H1 (cell line): ENCODE results near the gene C12orf76. TPM values are rescaled to one million over a fixed set of nuclear protein-coding genes. Genes with fewer than 3 reads are reported as not detected.

Experiments used
- CTCF ChIA-PET: fragments of 300-600 bp; sonication (Branson Sonifier 250); formaldehyde crosslinking; loops from one replicate; lab custom pipeline; 2021; ENCODE audit not compliant: partially characterized antibody; lab: Charles Lee
- POLR2A ChIA-PET: fragments of 300-600 bp; sonication (Branson Sonifier 250); formaldehyde crosslinking; loops from one replicate; lab custom pipeline; 2021; ENCODE audit warnings: inconsistent platforms; ENCODE audit not compliant: partially characterized antibody; lab: Charles Lee
- DNase-seq, 2 experiments: peaks; one replicate each; pipeline versions ENCODE4 v3.0.0 to v3.0.0-alpha.2; 2010 to 2022; ENCODE audit warnings: low spot score in 2 of 2, low read depth in 1 of 2, mixed read lengths in 1 of 2
- FAIRE-seq: peaks from 2 replicates; lab custom pipeline; 2011; peaks lifted over from hg19 to GRCh38; lab: Jason Lieb, UNC
- H2AFZ ChIP-seq: 2 replicates; pipeline ENCODE4 v1.8.1; 2012; ENCODE audit warnings: low read length, inconsistent platforms
- H2AK5ac ChIP-seq: 2 replicates; pipeline ENCODE4 v1.6.1; 2013; ENCODE audit warnings: low read depth, low read length
- H2BK120ac ChIP-seq: replicated peaks from 2 replicates; pipeline ENCODE3; 2013; ENCODE audit warnings: low read depth, low read length, inconsistent platforms
- H2BK12ac ChIP-seq: 2 replicates; pipeline ENCODE4 v1.6.1; 2013; ENCODE audit warnings: low read depth, low read length
- H2BK15ac ChIP-seq: 2 replicates; pipeline ENCODE4 v1.6.1; 2013; ENCODE audit warnings: low read length
- H2BK20ac ChIP-seq: 2 replicates; pipeline ENCODE4 v1.6.1; 2013; ENCODE audit warnings: low read length
- H2BK5ac ChIP-seq: 2 replicates; pipeline ENCODE4 v1.6.1; 2013; ENCODE audit warnings: low read depth, low read length
- H3K14ac ChIP-seq: 2 replicates; pipeline ENCODE4 v1.6.1; 2013; ENCODE audit warnings: inconsistent platforms; ENCODE audit not compliant: insufficient read length
- H3K18ac ChIP-seq: 2 replicates; pipeline ENCODE4 v1.6.1; 2013; ENCODE audit warnings: low read length; ENCODE audit errors: extremely low read depth
- H3K23ac ChIP-seq: 2 replicates; pipeline ENCODE4 v1.6.1; 2013; ENCODE audit warnings: inconsistent platforms; ENCODE audit not compliant: insufficient read length
- H3K23me2 ChIP-seq: 2 replicates; pipeline ENCODE4 v1.6.1; 2013; ENCODE audit warnings: low read depth, low read length
- H3K27ac ChIP-seq: 2 replicates; pipeline ENCODE4 v1.6.1; 2011; ENCODE audit warnings: low read depth, low read length, inconsistent platforms
- H3K27me3 ChIP-seq, 4 experiments: replicated peaks in 1 of 4; 1 replicate in 1 of 4; 2 replicates in 3 of 4; pipeline versions ENCODE4 v1.6.1 to v1.8.1; 2011 to 2013; ENCODE audit warnings: low read length in 3 of 4, mild to moderate bottlenecking in 3 of 4, inconsistent platforms in 2 of 4, mixed read lengths in 2 of 4, moderate library complexity in 1 of 4; ENCODE audit not compliant: control insufficient read depth in 3 of 4, insufficient read depth in 3 of 4; ENCODE audit errors: extremely low read depth in 1 of 4
- H3K36me3 ChIP-seq, 4 experiments: 2 replicates each; pipeline versions ENCODE4 v1.6.1 to v1.8.1; 2011 to 2013; ENCODE audit warnings: mild to moderate bottlenecking in 4 of 4, low read length in 3 of 4, moderate library complexity in 2 of 4, control low read depth in 1 of 4, inconsistent platforms in 1 of 4; ENCODE audit not compliant: insufficient read depth in 4 of 4, control insufficient read depth in 2 of 4
- H3K4ac ChIP-seq: replicated peaks from 2 replicates; pipeline ENCODE3; 2013; ENCODE audit warnings: low read length, low read depth, mixed read lengths, inconsistent platforms; ENCODE audit not compliant: insufficient read length
- H3K4me1 ChIP-seq, 4 experiments: replicated peaks in 1 of 4; 1 replicate in 1 of 4; 2 replicates in 3 of 4; pipeline versions ENCODE4 v1.6.1 to v1.8.1; 2011 to 2013; ENCODE audit warnings: low read length in 3 of 4, inconsistent platforms in 2 of 4, mixed read lengths in 1 of 4; ENCODE audit not compliant: insufficient read depth in 4 of 4, control insufficient read depth in 3 of 4
- H3K4me2 ChIP-seq, 2 experiments: 2 replicates each; pipeline versions ENCODE4 v1.6.1 to v1.8.1; 2011 to 2013; ENCODE audit warnings: low read depth in 2 of 2, low read length in 2 of 2, control low read depth in 1 of 2, inconsistent platforms in 1 of 2, mild to moderate bottlenecking in 1 of 2; ENCODE audit not compliant: insufficient read depth in 1 of 2
- H3K4me3 ChIP-seq, 4 experiments: fragments of 200-600, 300-600 bp in 1 of 4; sonication (generic), shearing (Covaris generic), sonication (Bioruptor Twin) in 1 of 4; 2 replicates each; pipeline versions ENCODE4 v1.5.1 to v1.8.1; 2011 to 2016; ENCODE audit warnings: low read length in 4 of 4, low read depth in 3 of 4, control low read depth in 2 of 4, inconsistent platforms in 2 of 4, mild to moderate bottlenecking in 2 of 4, mixed read lengths in 1 of 4, moderate library complexity in 1 of 4; ENCODE audit not compliant: insufficient read depth in 2 of 4; ENCODE audit errors: extremely low read depth in 1 of 4
- H3K56ac ChIP-seq: replicated peaks from 2 replicates; pipeline ENCODE3; 2013; ENCODE audit warnings: low read depth, mild to moderate bottlenecking, mixed read lengths, low read length, inconsistent platforms; ENCODE audit not compliant: insufficient read length
- H3K79me1 ChIP-seq: 2 replicates; pipeline ENCODE4 v1.6.1; 2013; ENCODE audit warnings: low read depth, low read length, control low read depth
- H3K79me2 ChIP-seq, 2 experiments: 2 replicates each; pipeline versions ENCODE4 v1.6.1 to v1.8.1; 2012 to 2013; ENCODE audit warnings: low read length in 2 of 2, mild to moderate bottlenecking in 2 of 2, inconsistent platforms in 1 of 2; ENCODE audit not compliant: insufficient read depth in 2 of 2, control insufficient read depth in 1 of 2
- H3K9ac ChIP-seq, 4 experiments: replicated peaks in 1 of 4; 1 replicate in 1 of 4; 2 replicates in 3 of 4; pipeline versions ENCODE4 v1.6.1 to v1.8.1; 2011 to 2013; ENCODE audit warnings: low read depth in 3 of 4, low read length in 3 of 4, control low read depth in 2 of 4, mild to moderate bottlenecking in 2 of 4, moderate library complexity in 2 of 4, inconsistent platforms in 1 of 4; ENCODE audit errors: extremely low read depth in 1 of 4
- H3K9me3 ChIP-seq, 2 experiments: 2 replicates each; pipeline versions ENCODE4 v1.6.1 to v1.8.1; 2012 to 2013; ENCODE audit warnings: mild to moderate bottlenecking in 2 of 2, moderate library complexity in 2 of 2, control low read depth in 1 of 2, inconsistent platforms in 1 of 2, low read depth in 1 of 2, low read length in 1 of 2, mixed read lengths in 1 of 2; ENCODE audit not compliant: insufficient read depth in 2 of 2
- H4K20me1 ChIP-seq, 2 experiments: replicated peaks in 1 of 2; 2 replicates each; pipeline versions ENCODE3 to v1.8.1; 2011 to 2013; ENCODE audit warnings: inconsistent platforms in 2 of 2, low read length in 2 of 2, mild to moderate bottlenecking in 1 of 2; ENCODE audit not compliant: insufficient read depth in 2 of 2, control insufficient read depth in 1 of 2
- H4K5ac ChIP-seq: 2 replicates; pipeline ENCODE4 v1.6.1; 2013; ENCODE audit warnings: low read length, low read depth, mixed read lengths, inconsistent platforms; ENCODE audit not compliant: insufficient read length
- H4K8ac ChIP-seq: 2 replicates; pipeline ENCODE4 v1.8.0; 2013; ENCODE audit warnings: mild to moderate bottlenecking, moderate library complexity, low read length, inconsistent platforms; ENCODE audit not compliant: insufficient read depth; ENCODE audit errors: extremely low read depth
- H4K91ac ChIP-seq: replicated peaks from 2 replicates; pipeline ENCODE3; 2013; ENCODE audit warnings: low read length, mixed read lengths, inconsistent platforms; ENCODE audit not compliant: insufficient read length
- EGR1 ChIP-seq: IDR thresholded peaks from 2 replicates; pipeline ENCODE4 v1.6.1; 2011; ENCODE audit warnings: low read depth, low read length, borderline replicate concordance
- KDM1A ChIP-seq: fragments of 200-600, 300-600 bp; sonication (generic); IDR thresholded peaks from 2 replicates; pipeline ENCODE4 v1.7.1; 2016; ENCODE audit warnings: mild to moderate bottlenecking, low read length, borderline replicate concordance
- KDM4A ChIP-seq: IDR thresholded peaks from one replicate; pipeline ENCODE4 v1.7.1; 2012; ENCODE audit warnings: low read depth, mild to moderate bottlenecking, moderate library complexity, low read length, inconsistent platforms; ENCODE audit not compliant: severe bottlenecking
- NRF1 ChIP-seq: IDR thresholded peaks from 2 replicates; pipeline ENCODE4 v1.6.1; 2011; ENCODE audit warnings: mild to moderate bottlenecking, low read depth, low read length, improper control_type of control experiment
- POLR2AphosphoS5 ChIP-seq: IDR thresholded peaks from 2 replicates; pipeline ENCODE4 v1.6.1; 2011; ENCODE audit warnings: low read depth, low read length
- RBBP5 ChIP-seq: IDR thresholded peaks from 2 replicates; pipeline ENCODE4 v1.7.1; 2012; ENCODE audit warnings: low read depth, mild to moderate bottlenecking, inconsistent platforms, low read length, moderate library complexity, borderline replicate concordance
- SIN3A ChIP-seq, 2 experiments: IDR thresholded peaks in 1 of 2; conservative IDR thresholded peaks in 1 of 2; 2 replicates each; pipeline ENCODE4 v1.6.1; 2011 to 2012; ENCODE audit warnings: low read length in 2 of 2, improper control_type of control experiment in 1 of 2, low read depth in 1 of 2, mild to moderate bottlenecking in 1 of 2
- SP2 ChIP-seq: IDR thresholded peaks from 2 replicates; pipeline ENCODE4 v1.6.1; 2012; ENCODE audit warnings: mild to moderate bottlenecking, low read length, inconsistent platforms
- SRF ChIP-seq: IDR thresholded peaks from 2 replicates; pipeline ENCODE4 v1.6.1; 2011; ENCODE audit warnings: mild to moderate bottlenecking, low read depth, low read length, moderate library complexity
- TAF1 ChIP-seq: IDR thresholded peaks from 2 replicates; pipeline ENCODE4 v1.6.1; 2011; ENCODE audit warnings: mild to moderate bottlenecking, low read depth, low read length
- TBP ChIP-seq: IDR thresholded peaks from 2 replicates; pipeline ENCODE4 v1.6.1; 2011; ENCODE audit warnings: low read depth, low read length, improper control_type of control experiment
- WGBS, 2 experiments: shearing (Covaris generic) in 1 of 2; methylation state at CpG; one replicate each; pipeline versions ENCODE4 v1.1.6 to v1.1.7; 2013 to 2015; ENCODE audit warnings: low lambda C conversion rate in 2 of 2, mixed read lengths in 2 of 2, inconsistent platforms in 1 of 2, low coverage in 1 of 2, missing lambda C conversion rate in 1 of 2; ENCODE audit not compliant: insufficient replicate concordance in 2 of 2, insufficient coverage in 1 of 2, insufficient read length in 1 of 2; ENCODE audit errors: extremely low coverage in 1 of 2, missing lambda C conversion rate in 1 of 2; 5-methylcytosine and 5-hydroxymethylcytosine counted together
- polyA plus RNA-seq, 7 experiments: library from polyadenylated mRNA; depleted of rRNA in 3 of 7; stranded (reverse) in 5 of 7; unstranded in 2 of 7; fragments of >200 nt in 5 of 7; fragments of 200-250 nt in 2 of 7; gene quantifications; 1 replicate in 5 of 7; 2 replicates in 1 of 7; 4 replicates in 1 of 7; pipeline versions ENCODE4 v1.2.1 to v1.2.3, GENCODE V29; 2011 to 2013; ENCODE audit warnings: missing spikeins in 2 of 7, mixed read lengths in 2 of 7
- total RNA-seq: library from RNA; stranded (reverse); fragmentation: NEBNext Ultra II Directional; extraction: Animal tissue kit (Norgen Biotek cat#: 25700); gene quantifications from 2 replicates; pipeline ENCODE4 v1.2.1, GENCODE V29; 2021

C12orf76 gene
- total and polyA plus RNA-seq, 2 of the 8 experiments (the other 6 are each of a cell fraction or from before 2014, with no cell fraction given): 14.4 to 18.6 TPM

DNA sequence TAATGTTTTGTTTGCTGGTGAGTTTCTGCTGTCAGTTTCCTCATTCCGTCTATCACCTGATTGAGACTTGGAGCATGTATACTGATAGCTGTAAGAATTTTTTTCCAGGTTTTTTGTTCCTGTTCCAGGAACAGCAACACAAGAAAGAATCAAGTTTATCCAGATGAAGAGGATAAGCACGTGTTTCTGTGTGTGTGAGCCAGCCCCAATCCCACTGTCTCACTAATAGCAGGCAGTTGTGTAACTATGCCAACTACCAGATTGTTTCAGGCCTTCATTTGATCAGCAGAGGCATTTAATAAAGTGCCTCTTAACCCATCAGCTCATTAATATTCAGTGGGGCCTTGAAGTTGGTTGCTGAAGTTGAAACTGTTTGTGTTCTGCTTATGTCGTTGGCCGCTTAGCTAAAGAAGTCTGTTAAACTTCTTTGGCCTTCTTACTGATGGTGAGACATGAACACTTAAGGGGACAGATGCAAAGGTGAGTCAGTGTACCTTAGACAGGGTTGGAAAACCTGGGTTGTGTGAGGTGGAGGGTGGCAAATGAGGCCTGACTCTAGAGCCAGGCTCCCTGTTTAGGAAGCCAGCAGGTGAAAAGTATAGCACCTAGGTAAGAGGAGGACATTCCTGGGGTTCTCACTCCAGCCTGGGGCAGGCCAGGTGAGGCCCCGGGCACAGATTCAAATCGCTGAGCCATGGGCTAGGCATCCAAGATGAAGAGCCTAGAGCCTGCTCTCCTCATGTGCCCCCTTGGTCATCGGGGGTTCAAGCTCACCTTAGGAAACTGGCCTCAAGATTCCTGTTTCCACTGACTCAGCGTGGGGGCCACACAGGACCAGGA is 45.4 kb downstream of the C12orf76 start:
- FAIRE-seq (no peak), DNase-seq (no peak)
- no peaks in the 10 kb centered on the region for H3K9me3 ChIP-seq
- no peak overlapping the region for H3K56ac ChIP-seq
- no peak overlapping the region for H2BK15ac ChIP-seq
- no peak overlapping the region for H2AFZ ChIP-seq
- H3K36me3 ChIP-seq: no peaks in the 10 kb centered on the region
- H3K4me2 ChIP-seq: no peak overlapping the region
- H4K20me1 ChIP-seq: peaks cover 0 to 2% of the 10 kb centered on the region in 2 experiments
- peaks cover 0 to 6% (median 4%) of the 10 kb centered on the region in 4 experiments; a peak in 4 of 7 replicates for H3K4me1 ChIP-seq
- no peak overlapping the region for H2BK20ac ChIP-seq
- no peak overlapping the region for H2BK120ac ChIP-seq
- peaks cover 0 to 9% (median 7%) of the 10 kb centered on the region in 4 experiments; a peak in 5 of 7 replicates for H3K27me3 ChIP-seq
- POLR2A ChIA-PET: interaction anchor here (0.9 kb wide), 1 partner anchor 39 kb away, joined by 4 read pairs; no protein-coding TSS in a partner anchor
- peaks cover 12% of the 10 kb centered on the region for H3K23me2 ChIP-seq
- no peak overlapping the region for H4K8ac ChIP-seq
- H3K14ac ChIP-seq: no peak overlapping the region
- H3K4ac ChIP-seq: no peak overlapping the region
- 89% methylated on average over 8 of the region's 8 CpGs; no CpG with 5 or more reads in 1 of the 2 experiments for WGBS, 2 experiments
- H3K79me2 ChIP-seq: no peaks in the 10 kb centered on the region
- H3K27ac ChIP-seq: no peak overlapping the region
- no peak overlapping the region for H4K5ac ChIP-seq
- H4K91ac ChIP-seq: no peak overlapping the region
- H3K18ac ChIP-seq: no peak overlapping the region
- H2AK5ac ChIP-seq: 0 out of 2 replicates have a peak overlapping the region, but pooled peaks have one; percentile 75
- no peak overlapping the region for H2BK12ac ChIP-seq
- no peak overlapping the region for H3K4me3 ChIP-seq
- no peak overlapping the region; the same call in 1 of the 2 replicates for H2BK5ac ChIP-seq
- no peaks in the 10 kb centered on the region for H3K79me1 ChIP-seq
- H3K9ac ChIP-seq: peak overlapping the region in 1 of 4 experiments; percentile 20; a peak in 1 of 7 replicates
- CTCF ChIA-PET: interaction anchor here (1.0 to 1.5 kb wide), 3 partner anchors 10 to 150 kb away, joined by 3 read pairs; no protein-coding TSS in a partner anchor
- no peak overlapping the region for H3K23ac ChIP-seq
- TF ChIP-seq RBBP5 (no peak), POLR2AphosphoS5 (no peak), SP2 (no peak), KDM1A (no peak), EGR1 (no peak), SIN3A (conservative IDR thresholded peaks at IDR 0.05 in 1 of 2, IDR thresholded peaks at IDR 0.05 in 1 of 2; ENCODE audit: low read depth in 1 of 2, low read length in 2 of 2) (no peak), KDM4A (no peak), SRF (no peak), TAF1 (no peak), TBP (no peak), NRF1 (no peak)
